Measurements from ENCODE around the gene CD3E. TPM values are rescaled to one million over a fixed set of nuclear protein-coding genes. Genes with fewer than 3 reads are reported as not detected.
A peak's percentile ranks its signal among the peaks of the same experiment; 100 is the strongest.

The CD3E gene
- total and polyA plus RNA-seq, 2 of the 13 experiments (the other 11 are each of a cell fraction or from before 2014, with no cell fraction given): not detected

GRCh38 chr11:118341815-118342489 lies 37.4 kb downstream of the CD3E start:
- CTCF ChIA-PET (ENCODE audit: low intra/inter-chr PET ratio, low total read pairs): no interaction called here
- 62% methylated on average over 5 of the region's 5 CpGs for WGBS (ENCODE audit: low lambda C conversion rate)
- TF ChIP-seq ZNF34 (CRISPR knock-in tag; IDR thresholded peaks at IDR 0.05; ENCODE audit: borderline replicate concordance): no peak
- no peak for TF ChIP-seq STAT5B (CRISPR knock-in tag; IDR thresholded peaks at IDR 0.05)
- 0 out of 2 replicates have a peak, but pooled peaks have one; percentile 32 for TF ChIP-seq ZNF644 (CRISPR knock-in tag; IDR thresholded peaks at IDR 0.05; ENCODE audit: low read depth)
- TF ChIP-seq RARA (CRISPR knock-in tag; IDR thresholded peaks at IDR 0.05): peak; percentile 16; the same call in 1 of the 2 replicates
- TF ChIP-seq HNF1B (CRISPR knock-in tag; IDR thresholded peaks at IDR 0.05): 0 out of 2 replicates have a peak, but pooled peaks have one; percentile 20
- TF ChIP-seq ETV5 (CRISPR knock-in tag; IDR thresholded peaks at IDR 0.05; ENCODE audit: borderline replicate concordance): no peak
- TF ChIP-seq, protein P1, sequence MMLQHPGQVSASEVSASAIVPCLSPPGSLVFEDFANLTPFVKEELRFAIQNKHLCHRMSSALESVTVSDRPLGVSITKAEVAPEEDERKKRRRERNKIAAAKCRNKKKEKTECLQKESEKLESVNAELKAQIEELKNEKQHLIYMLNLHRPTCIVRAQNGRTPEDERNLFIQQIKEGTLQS (CRISPR knock-in tag; IDR thresholded peaks at IDR 0.05): 0 out of 2 replicates have a peak, but pooled peaks have one; percentile 32
- TF ChIP-seq ZNF24 (IDR thresholded peaks at IDR 0.05): no peak
- no peak for TF ChIP-seq HIVEP1 (CRISPR knock-in tag; IDR thresholded peaks at IDR 0.05)
- TF ChIP-seq ATF7-NPFF (CRISPR knock-in tag; IDR thresholded peaks at IDR 0.05; ENCODE audit: low read depth): no peak
- TF ChIP-seq ZNF180 (CRISPR knock-in tag; IDR thresholded peaks at IDR 0.05; ENCODE audit: borderline replicate concordance, low read depth): no peak
- no peak for TF ChIP-seq ZNF788 (CRISPR knock-in tag; IDR thresholded peaks at IDR 0.05; ENCODE audit: borderline replicate concordance)
- no peak for TF ChIP-seq SNAPC2 (CRISPR knock-in tag; IDR thresholded peaks at IDR 0.05)
- TF ChIP-seq, protein P2, sequence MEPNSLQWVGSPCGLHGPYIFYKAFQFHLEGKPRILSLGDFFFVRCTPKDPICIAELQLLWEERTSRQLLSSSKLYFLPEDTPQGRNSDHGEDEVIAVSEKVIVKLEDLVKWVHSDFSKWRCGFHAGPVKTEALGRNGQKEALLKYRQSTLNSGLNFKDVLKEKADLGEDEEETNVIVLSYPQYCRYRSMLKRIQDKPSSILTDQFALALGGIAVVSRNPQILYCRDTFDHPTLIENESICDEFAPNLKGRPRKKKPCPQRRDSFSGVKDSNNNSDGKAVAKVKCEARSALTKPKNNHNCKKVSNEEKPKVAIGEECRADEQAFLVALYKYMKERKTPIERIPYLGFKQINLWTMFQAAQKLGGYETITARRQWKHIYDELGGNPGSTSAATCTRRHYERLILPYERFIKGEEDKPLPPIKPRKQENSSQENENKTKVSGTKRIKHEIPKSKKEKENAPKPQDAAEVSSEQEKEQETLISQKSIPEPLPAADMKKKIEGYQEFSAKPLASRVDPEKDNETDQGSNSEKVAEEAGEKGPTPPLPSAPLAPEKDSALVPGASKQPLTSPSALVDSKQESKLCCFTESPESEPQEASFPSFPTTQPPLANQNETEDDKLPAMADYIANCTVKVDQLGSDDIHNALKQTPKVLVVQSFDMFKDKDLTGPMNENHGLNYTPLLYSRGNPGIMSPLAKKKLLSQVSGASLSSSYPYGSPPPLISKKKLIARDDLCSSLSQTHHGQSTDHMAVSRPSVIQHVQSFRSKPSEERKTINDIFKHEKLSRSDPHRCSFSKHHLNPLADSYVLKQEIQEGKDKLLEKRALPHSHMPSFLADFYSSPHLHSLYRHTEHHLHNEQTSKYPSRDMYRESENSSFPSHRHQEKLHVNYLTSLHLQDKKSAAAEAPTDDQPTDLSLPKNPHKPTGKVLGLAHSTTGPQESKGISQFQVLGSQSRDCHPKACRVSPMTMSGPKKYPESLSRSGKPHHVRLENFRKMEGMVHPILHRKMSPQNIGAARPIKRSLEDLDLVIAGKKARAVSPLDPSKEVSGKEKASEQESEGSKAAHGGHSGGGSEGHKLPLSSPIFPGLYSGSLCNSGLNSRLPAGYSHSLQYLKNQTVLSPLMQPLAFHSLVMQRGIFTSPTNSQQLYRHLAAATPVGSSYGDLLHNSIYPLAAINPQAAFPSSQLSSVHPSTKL (CRISPR knock-in tag; IDR thresholded peaks at IDR 0.05): 0 out of 2 replicates have a peak, but pooled peaks have one; percentile 10
- TF ChIP-seq ZNF562 (CRISPR knock-in tag; IDR thresholded peaks at IDR 0.05; ENCODE audit: borderline replicate concordance): no peak
- TF ChIP-seq RXRB (CRISPR knock-in tag; IDR thresholded peaks at IDR 0.05; ENCODE audit: borderline replicate concordance): 0 out of 2 replicates have a peak, but pooled peaks have one; percentile 13
- no peak for TF ChIP-seq SIN3A (IDR thresholded peaks at IDR 0.05; ENCODE audit: borderline replicate concordance, low read depth, low read length)
- no peak for TF ChIP-seq RELA (CRISPR knock-in tag; IDR thresholded peaks at IDR 0.05)
- TF ChIP-seq SP140L (CRISPR knock-in tag; IDR thresholded peaks at IDR 0.05; ENCODE audit: borderline replicate concordance): no peak

More at GRCh38 chr11:118341815-118342489, 37.4 kb downstream of the CD3E start:
- Histone ChIP-seq H3K36me3 (replicated peaks in 1 of 2; ENCODE audit: control insufficient read depth in 1 of 2, insufficient read depth in 2 of 2, low read length in 2 of 2) (no peaks in the 10 kb centered on the region), H3K9ac (ENCODE audit: insufficient read depth, low read depth, low read length) (no peak overlapping the region), H3K79me2 (ENCODE audit: insufficient read depth, low read length) (no peaks in the 10 kb centered on the region), H3K27me3 (ENCODE audit: control insufficient read depth in 1 of 2, insufficient read depth in 2 of 2, low read length in 2 of 2) (peaks cover 3 to 23% of the 10 kb centered on the region in 2 experiments; a peak in 2 of 5 replicates), H2AFZ (ENCODE audit: low read length) (no peak overlapping the region), H3K4me3 (replicated peaks in 1 of 3; ENCODE audit: insufficient read depth in 1 of 3, low read depth in 2 of 3, low read length in 3 of 3) (no peak overlapping the region), H3K4me2 (ENCODE audit: low read depth, low read length) (peak overlapping the region; percentile 33; the same call in 1 of the 2 replicates), H3K27ac (ENCODE audit: extremely low read length, insufficient read depth, low read length) (no peak overlapping the region), H3K9me3 (ENCODE audit: low read length) (no peaks in the 10 kb centered on the region), H3K4me1 (ENCODE audit: insufficient read depth, low read length) (peaks cover 34% of the 10 kb centered on the region), H4K20me1 (ENCODE audit: insufficient read depth, low read length) (no peaks in the 10 kb centered on the region)
- POLR2A ChIA-PET: no interaction called here
- intact Hi-C loops (cut with micrococcal nuclease; ENCODE audit: unreplicated experiment) (no loop called here), in situ Hi-C loops (cut with HindIII; ENCODE audit: extremely low pct_ligation_motif_present, low pct_unique_long_range_greater_than_20kb) (no loop called here)
- ATAC-seq (peak; percentile 67), DNase-seq (ENCODE audit: low spot score) (peak; percentile 32), FAIRE-seq (no peak)
- BruUV-seq (replicated peaks): no TSS peak
